NK-92 (cell line): ENCODE results near the gene ANKMY1.

Source experiments
- DNase-seq: peaks from one replicate; lab custom pipeline; 2025; ENCODE audit not compliant: unreplicated experiment; lab: John Stamatoyannopoulos, UW

The ANKMY1 gene

DNA sequence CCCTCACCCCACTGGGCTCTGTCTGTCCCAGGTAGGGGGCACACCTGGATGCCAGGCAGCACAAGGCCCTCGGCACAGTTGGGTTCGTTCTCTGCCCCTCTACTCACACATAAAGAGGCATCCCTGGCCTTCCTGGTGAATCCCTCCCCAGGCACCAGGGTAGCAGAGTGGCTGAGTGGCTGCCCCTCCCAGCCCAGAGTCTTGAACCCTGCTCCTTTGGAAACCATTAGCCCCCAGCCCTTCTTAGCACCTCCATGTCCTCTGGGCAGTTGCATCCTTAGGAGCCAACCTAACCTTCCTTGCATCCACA, 120.3 kb downstream of the ANKMY1 start:
- no peak for DNase-seq

DNA sequence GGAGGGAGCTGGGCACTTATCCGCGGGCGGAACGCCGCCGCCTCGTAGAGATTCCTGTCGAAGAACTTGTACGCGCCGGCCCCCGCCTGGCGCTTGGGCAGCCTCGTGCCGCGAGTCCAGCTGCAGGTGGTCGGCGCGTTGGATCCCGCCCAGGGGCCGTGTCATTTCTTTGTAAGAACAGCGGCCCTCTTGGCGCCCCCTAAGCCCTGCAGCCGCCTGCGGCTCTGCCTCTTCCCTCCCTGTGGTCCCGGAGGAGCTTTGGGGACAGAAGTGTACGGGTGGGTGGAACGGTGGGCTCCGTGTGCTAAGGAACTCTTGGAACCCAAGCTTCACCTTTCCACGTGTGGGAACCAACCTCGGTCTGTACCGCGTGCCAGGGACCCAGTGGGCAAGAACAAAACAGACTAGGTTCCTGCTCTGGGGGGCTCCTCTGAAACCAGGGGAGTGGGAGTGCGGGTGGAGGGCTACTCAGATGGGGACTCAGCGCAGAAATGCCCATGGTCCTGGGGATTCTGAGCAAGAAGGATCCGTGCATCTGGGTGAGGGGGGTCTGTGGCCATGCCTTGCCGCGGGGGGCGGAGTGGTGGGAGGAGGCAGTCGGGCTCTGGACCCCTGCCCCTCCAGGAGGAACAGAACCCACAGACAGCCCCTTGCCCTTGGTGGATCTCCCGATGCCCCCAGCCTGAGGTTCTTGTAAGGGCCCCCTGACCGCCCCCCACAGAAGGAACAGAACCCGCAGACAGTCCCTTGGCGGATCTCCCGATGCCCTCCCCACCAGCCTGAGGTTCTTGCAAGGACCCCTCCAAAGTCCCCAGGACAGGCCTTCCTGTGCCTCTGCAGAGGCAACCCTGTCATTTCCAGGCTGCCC, 120.9 kb downstream of the ANKMY1 start:
- DNase-seq: no peak

DNA sequence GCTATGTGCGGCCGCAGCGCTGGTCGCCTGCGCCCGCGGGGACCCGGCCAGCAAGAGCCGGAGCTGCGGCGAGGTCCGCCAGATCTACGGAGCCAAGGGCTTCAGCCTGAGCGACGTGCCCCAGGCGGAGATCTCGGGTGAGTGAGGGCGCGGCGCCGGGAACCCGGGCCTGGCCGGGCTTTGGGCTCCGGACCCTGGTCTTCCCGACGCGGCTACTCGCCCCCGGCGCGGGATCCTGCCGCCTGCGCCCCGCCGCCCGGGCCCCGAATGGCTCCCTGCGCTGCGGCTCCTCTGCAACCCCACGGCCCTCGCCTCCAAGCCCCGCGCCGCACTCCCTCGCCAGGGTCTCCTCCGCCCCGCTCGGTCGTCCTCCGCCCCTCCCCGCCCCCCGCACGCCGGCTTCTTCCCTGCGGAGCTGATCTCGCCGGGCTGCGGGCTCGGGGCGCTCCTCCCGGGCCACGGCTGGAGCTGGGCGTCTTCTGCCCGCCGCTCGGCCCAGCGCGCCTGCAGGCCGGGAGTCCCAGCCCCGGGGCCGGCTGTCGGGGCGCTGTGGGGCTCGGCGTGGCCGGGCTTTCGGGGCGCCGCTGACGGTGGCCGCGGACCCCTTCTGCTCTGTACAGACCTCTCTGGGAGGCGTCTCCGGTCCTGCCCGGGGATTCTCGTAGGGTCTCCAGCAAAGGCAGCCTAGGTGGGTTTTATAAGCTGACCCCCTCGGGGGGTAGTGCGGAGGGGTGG, 121.7 kb downstream of the ANKMY1 start:
- DNase-seq: no peak

DNA sequence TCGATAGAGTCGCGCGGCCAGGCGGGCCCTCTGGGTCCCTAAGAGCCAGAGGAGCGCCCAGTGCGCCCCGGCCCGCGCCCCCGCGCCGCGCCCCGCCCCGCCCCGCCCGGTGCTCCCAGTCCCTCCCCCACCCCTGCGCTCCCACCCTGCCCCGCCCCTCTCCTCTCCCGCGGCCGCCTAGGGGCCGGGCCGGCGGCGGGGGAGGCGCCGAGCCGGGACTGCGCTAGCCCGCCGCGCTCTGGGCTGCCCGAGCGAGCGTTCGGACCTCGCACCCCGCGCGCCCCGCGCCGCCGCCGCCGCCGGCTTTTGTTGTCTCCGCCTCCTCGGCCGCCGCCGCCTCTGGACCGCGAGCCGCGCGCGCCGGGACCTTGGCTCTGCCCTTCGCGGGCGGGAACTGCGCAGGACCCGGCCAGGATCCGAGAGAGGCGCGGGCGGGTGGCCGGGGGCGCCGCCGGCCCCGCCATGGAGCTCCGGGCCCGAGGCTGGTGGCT, 122.3 kb downstream of the ANKMY1 start, which contains the start of gene GPC1:
TSS of gene GPC1 (plus strand) at position 207 of the 491 bp plus-strand sequence. CDS start at position 463, 256 bp downstream.
- DNase-seq: no peak

DNA sequence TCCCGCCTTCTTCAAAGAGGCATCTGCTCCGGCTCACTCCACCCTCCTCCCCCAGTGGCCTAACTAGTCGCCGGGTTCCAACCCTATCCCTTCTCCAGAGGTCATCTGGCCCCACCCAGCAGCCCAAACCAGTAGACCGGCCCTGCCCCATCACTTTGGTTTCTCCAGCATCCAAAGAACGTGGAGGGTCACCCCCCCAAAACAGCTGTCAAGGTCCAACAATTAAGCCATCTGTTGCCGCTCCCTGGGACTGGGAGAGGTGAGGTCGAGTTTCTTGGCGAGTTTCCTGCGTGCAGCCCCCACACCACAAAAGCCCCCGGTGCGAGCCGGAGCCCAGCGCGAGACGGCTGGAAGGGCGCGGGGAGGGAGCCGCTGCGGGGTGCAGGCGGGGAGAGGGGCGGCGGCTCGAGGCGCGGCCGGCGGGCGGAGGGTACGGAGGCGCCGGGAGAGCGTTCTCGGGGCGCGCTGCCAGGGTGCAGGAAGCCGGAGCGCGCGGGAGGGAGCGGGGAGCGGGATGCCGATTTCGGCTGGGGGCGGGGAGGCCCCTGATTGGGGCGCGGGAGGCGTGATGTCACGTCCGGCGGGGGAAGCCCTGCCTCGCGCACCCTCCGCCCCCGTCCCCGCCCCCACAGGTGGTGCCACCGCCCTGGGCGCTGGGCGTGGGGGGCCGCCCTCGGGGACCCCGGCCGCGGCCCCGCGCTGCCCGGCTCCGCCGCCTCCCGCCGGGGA, 122.9 kb downstream of the ANKMY1 start:
- DNase-seq: no peak

DNA sequence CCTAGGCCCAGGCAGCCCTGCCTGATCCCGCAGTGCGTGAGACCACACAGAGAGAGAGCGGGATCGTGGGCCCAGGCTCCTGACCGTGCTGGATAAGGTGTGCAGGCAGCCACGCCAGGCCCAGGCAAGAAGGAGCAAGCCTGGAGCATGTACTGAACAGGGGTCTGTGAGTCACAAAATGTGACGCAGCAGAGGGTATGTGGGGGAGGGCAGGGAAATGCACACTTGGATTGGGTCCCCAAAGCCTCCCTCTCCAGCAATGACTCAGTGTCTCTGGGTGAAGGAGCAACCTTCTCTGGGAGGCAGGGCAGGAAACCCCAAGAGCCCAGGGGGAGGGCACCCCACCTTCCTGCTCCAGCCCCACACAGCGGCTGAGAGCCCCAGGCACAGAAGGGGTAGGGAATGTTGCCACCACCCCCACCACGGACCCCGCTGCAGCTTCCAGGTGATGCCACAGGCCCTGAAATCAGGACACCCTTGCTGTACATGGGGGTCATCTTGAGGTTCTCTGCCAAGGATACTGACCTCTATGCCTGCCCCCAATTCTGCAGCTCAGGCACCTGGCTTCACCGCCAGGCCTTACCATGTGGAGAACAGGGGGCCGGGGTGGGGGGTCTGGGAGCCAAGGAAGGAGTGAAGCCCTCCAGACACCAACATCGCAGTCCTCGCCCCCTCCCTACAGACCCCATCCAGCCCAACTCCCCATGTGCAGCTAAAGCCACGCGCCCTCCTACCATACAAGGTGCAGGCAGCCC, 123.6 kb downstream of the ANKMY1 start:
- DNase-seq: no peak

DNA sequence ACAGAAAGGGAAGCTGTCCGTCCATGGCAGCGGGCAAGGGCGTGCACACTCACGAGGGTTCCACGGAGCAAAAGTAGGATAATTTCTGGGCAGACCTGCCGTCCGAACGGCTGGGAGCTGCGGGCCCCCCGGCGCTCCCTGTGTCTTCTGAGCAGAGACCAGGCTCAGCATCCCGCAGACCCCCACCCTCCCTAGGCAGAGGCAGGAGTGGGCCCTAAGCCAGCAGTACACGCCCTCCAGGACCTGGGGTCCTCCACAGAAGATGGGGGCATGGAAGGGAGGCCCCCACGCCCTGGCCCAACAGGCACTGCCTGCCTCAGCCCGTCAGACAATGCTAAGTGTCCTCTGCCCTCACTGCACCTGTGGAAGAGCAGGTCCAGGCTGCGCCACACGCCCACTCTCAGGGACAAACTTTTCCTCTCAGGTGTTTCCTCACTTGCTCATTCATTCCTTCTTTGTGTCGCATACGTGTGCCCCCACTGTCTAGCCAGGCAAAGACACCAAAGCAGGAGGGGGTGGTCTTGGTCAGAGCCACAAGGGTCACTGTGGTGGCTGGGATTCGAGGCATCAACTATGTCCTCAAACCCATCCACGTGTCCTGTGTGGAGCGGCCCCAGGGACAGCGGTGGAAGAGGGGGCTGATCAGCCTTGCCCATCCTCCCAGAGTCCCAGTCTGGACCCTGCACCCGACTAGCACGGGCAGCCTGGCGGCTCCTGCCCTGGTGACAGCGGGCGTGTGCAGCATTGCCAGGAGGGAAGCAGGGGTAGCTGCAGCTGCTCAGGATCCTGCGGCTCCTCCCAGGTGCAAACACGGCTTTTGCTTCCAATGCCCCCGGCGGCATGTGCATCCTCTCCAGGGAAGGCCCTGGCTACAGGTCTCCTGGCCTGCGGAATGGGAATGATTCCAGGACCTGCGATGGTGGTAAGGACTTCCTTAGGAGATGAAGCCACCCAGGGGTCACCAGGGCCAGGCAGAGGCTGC, 124.7 kb downstream of the ANKMY1 start:
- no peak for DNase-seq

DNA sequence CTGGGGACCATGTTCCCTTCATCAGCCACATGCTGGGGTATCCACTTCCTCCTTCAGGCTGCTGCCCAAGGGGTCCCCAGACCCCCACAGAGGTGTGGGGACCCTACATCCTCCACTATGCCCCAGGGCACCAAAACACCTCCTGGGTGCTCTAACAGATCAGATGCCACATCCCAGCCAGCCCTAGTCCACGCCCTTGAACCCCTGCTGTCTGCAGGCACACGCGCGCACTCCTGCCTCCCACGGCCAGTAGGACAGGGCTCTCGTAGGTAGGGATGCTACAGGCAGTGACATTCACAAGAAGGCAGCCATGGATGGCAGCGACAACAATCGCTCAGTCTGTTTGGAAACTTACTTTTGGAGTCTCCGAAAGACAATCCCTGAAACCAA, 125.4 kb downstream of the ANKMY1 start:
- DNase-seq: no peak

DNA sequence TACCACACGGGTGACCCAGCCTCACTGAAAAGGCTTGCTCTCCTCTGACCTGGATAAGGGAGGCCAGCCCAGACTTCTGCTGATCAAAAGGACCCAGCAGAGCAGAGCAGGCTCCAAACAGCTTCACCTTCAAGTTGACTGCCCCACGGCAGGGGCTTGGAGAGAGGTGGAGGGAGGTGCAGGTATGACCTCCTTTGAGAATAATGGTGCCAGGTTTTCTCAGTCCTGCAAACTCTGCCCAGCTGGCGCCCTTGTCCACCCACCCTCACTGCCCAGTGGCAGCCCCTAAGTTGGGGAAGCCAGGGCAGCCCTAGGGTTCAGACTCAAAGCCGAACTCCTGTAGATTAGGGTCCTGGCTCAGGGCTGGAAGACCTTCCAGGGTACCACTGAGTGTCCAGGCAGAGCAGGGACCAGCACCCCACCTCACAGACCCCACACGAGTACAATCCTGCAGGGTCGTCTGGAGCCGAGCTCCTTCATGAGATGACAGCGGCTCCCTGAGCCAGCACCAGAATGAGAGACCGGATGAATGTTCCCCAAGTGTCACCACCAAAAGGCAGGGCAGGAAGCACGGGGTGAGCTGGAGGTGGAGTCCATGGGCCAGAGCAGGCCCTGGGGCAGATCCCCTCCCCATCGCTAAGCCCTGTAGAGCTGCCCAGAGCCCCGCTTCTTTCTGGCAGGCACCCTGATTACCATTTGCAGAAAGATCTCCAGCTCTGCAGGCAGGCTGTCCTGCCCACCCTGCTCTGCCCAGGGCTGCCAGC, 125.9 kb downstream of the ANKMY1 start:
- DNase-seq: no peak

DNA sequence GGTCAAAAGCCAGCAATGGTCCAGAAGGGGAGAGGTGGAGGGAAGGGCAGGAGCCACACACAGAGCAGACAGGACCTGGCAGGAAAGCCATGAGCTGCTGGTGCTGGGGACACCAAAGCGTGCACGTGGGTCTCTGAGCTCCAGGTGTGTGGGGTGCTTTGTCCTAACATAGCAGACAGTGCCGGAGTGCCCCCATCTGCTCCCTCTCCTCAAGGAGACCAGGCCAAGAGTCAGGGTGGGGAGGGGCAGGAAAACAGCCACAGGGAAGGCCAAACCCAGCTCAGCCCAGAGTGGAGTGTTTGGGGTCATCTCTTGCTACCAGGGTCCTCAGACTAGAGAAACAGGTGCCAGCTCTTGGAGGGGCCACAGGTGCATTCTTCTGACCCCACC, 126.5 kb downstream of the ANKMY1 start:
- no peak for DNase-seq

DNA sequence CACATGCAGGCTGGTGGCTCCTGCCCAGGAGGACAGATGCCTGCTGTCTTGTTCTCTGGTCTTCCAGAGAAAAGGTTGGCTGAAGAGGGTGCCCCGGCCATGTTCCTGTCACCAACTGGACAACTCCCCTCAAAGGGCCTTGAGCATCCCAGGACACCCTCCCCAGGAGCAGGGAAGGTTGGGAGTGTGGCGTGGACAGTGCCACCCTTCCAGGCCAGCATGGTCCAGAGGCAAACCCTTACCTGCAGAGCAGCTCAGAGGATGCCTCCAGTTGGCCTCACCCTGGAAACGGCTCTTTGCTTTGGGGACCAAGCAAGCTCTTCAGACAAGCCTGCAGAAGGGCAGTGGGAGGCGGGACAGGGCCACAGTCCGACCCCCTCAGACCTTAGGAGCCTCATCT, 127.2 kb downstream of the ANKMY1 start:
- DNase-seq: no peak

DNA sequence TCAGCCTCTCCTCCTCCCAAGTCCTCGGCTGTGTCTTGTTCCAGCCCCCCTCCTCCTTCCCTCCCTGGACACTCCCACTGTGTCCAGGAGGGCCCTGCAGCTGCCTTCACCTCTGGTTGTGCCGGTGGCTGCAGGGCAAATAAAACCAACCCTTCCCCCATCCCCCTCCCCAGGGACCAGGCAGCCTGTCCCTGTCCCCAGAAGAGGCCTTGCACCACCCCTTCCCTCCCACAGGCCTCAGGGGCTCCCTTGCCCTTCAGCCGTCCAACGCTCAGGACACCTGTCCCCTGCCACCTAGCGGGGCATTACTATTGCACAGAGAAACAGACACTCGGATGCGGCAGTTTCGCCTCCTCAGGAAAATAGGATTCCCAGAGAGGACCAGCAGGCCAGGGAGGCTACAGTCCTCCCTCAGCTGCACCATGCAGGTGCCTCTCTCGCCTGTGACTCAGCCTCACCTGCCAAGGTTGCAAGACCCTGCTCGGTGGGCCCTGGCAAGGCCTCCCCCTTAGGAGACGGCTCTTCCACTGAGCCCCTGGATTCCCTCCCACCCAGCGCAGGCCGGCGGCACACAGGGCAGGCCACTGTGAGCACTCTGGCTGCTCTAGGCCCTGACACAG, 127.8 kb downstream of the ANKMY1 start:
- DNase-seq: no peak
